H1 (cell line): ENCODE data around the gene LMBR1.

Experiments used
- CHD2 ChIP-seq: IDR thresholded peaks from 2 replicates; pipeline ENCODE4 v1.6.1; 2012; ENCODE audit warnings: low read length, improper control_type of control experiment
- CTCF ChIP-seq, 3 experiments: IDR thresholded peaks; 1 replicate in 2 of 3; 2 replicates in 1 of 3; pipeline versions ENCODE4 v1.5.1 to v1.6.1; 2011; ENCODE audit warnings: low read length in 3 of 3, mild to moderate bottlenecking in 3 of 3, inconsistent platforms in 2 of 3, low read depth in 1 of 3, moderate library complexity in 1 of 3; ENCODE audit not compliant: insufficient read depth in 1 of 3; ENCODE audit errors: control extremely low read depth in 1 of 3
- EZH2 ChIP-seq: fragments of 200-600 bp; sonication (generic); IDR thresholded peaks from 2 replicates; pipeline ENCODE4 v1.7.1; 2012; ENCODE audit warnings: low read depth, mild to moderate bottlenecking, moderate library complexity, low read length, inconsistent platforms; ENCODE audit not compliant: severe bottlenecking
- GABPA ChIP-seq: IDR thresholded peaks from 2 replicates; pipeline ENCODE4 v1.6.1; 2011; ENCODE audit warnings: mild to moderate bottlenecking, low read length, moderate library complexity, borderline replicate concordance; ENCODE audit not compliant: insufficient read depth
- GTF2F1 ChIP-seq: IDR thresholded peaks from 2 replicates; pipeline ENCODE4 v1.6.1; 2012; ENCODE audit warnings: low read depth, low read length, improper control_type of control experiment, borderline replicate concordance
- JUND ChIP-seq: IDR thresholded peaks from 2 replicates; pipeline ENCODE4 v1.6.1; 2011; ENCODE audit warnings: mild to moderate bottlenecking, improper control_type of control experiment, low read length
- POLR2A ChIP-seq, 2 experiments: IDR thresholded peaks; 1 replicate in 1 of 2; 2 replicates in 1 of 2; pipeline ENCODE4 v1.6.1; 2011; ENCODE audit warnings: low read depth in 2 of 2, low read length in 2 of 2, mild to moderate bottlenecking in 2 of 2; ENCODE audit errors: control extremely low read depth in 1 of 2
- POLR2AphosphoS5 ChIP-seq: IDR thresholded peaks from 2 replicates; pipeline ENCODE4 v1.6.1; 2011; ENCODE audit warnings: low read depth, low read length
- RBBP5 ChIP-seq: IDR thresholded peaks from 2 replicates; pipeline ENCODE4 v1.7.1; 2012; ENCODE audit warnings: low read depth, mild to moderate bottlenecking, inconsistent platforms, low read length, moderate library complexity, borderline replicate concordance
- RFX5 ChIP-seq: IDR thresholded peaks from 2 replicates; pipeline ENCODE4 v1.6.1; 2011; ENCODE audit warnings: low read depth, low read length, improper control_type of control experiment, borderline replicate concordance
- TAF7 ChIP-seq: optimal IDR thresholded peaks from 2 replicates; pipeline ENCODE3; 2011; ENCODE audit warnings: low read depth, mild to moderate bottlenecking, inconsistent platforms, low read length, moderate library complexity, borderline replicate concordance
- TEAD4 ChIP-seq: IDR thresholded peaks from 2 replicates; pipeline ENCODE4 v1.6.1; 2012; ENCODE audit warnings: low read depth, low read length, inconsistent platforms, mixed read lengths
- USF2 ChIP-seq: IDR thresholded peaks from 2 replicates; pipeline ENCODE4 v1.6.1; 2011; ENCODE audit warnings: low read length, improper control_type of control experiment

- TF ChIP-seq EZH2 (no peak), POLR2AphosphoS5 (no peak), CTCF (IDR thresholded peaks at IDR 0.05; ENCODE audit: control extremely low read depth in 1 of 3, insufficient read depth in 1 of 3, low read depth in 1 of 3, low read length in 3 of 3) (no peak), CHD2 (no peak), RFX5 (no peak), TEAD4 (no peak), JUND (no peak), POLR2A (IDR thresholded peaks at IDR 0.05; ENCODE audit: control extremely low read depth in 1 of 2, low read depth in 2 of 2, low read length in 2 of 2) (no peak), GTF2F1 (no peak), TAF7 (no peak), USF2 (no peak), RBBP5 (no peak), GABPA (no peak)
Observed at GRCh38 chr7:156942708-156943090, 49.7 kb upstream of the LMBR1 start.
